H1 (cell line): ENCODE data around the gene ADAMTS16. TPM values are rescaled to one million over a fixed set of nuclear protein-coding genes. Genes with fewer than 3 reads are reported as not detected.
A peak's percentile ranks its signal among the peaks of the same experiment; 100 is the strongest.

Experiments
- CTCF ChIA-PET: fragments of 300-600 bp; sonication (Branson Sonifier 250); formaldehyde crosslinking; loops from one replicate; lab custom pipeline; 2021; ENCODE audit not compliant: partially characterized antibody; lab: Charles Lee
- POLR2A ChIA-PET: fragments of 300-600 bp; sonication (Branson Sonifier 250); formaldehyde crosslinking; loops from one replicate; lab custom pipeline; 2021; ENCODE audit warnings: inconsistent platforms; ENCODE audit not compliant: partially characterized antibody; lab: Charles Lee
- DNase-seq, 2 experiments: peaks; one replicate each; pipeline versions ENCODE4 v3.0.0 to v3.0.0-alpha.2; 2010 to 2022; ENCODE audit warnings: low spot score in 2 of 2, low read depth in 1 of 2, mixed read lengths in 1 of 2
- FAIRE-seq: peaks from 2 replicates; lab custom pipeline; 2011; peaks lifted over from hg19 to GRCh38; lab: Jason Lieb, UNC
- H2AFZ ChIP-seq: 2 replicates; pipeline ENCODE4 v1.8.1; 2012; ENCODE audit warnings: low read length, inconsistent platforms
- H2AK5ac ChIP-seq: 2 replicates; pipeline ENCODE4 v1.6.1; 2013; ENCODE audit warnings: low read depth, low read length
- H2BK120ac ChIP-seq: replicated peaks from 2 replicates; pipeline ENCODE3; 2013; ENCODE audit warnings: low read depth, low read length, inconsistent platforms
- H2BK12ac ChIP-seq: 2 replicates; pipeline ENCODE4 v1.6.1; 2013; ENCODE audit warnings: low read depth, low read length
- H2BK15ac ChIP-seq: 2 replicates; pipeline ENCODE4 v1.6.1; 2013; ENCODE audit warnings: low read length
- H2BK20ac ChIP-seq: 2 replicates; pipeline ENCODE4 v1.6.1; 2013; ENCODE audit warnings: low read length
- H2BK5ac ChIP-seq: 2 replicates; pipeline ENCODE4 v1.6.1; 2013; ENCODE audit warnings: low read depth, low read length
- H3K14ac ChIP-seq: 2 replicates; pipeline ENCODE4 v1.6.1; 2013; ENCODE audit warnings: inconsistent platforms; ENCODE audit not compliant: insufficient read length
- H3K18ac ChIP-seq: 2 replicates; pipeline ENCODE4 v1.6.1; 2013; ENCODE audit warnings: low read length; ENCODE audit errors: extremely low read depth
- H3K23ac ChIP-seq: 2 replicates; pipeline ENCODE4 v1.6.1; 2013; ENCODE audit warnings: inconsistent platforms; ENCODE audit not compliant: insufficient read length
- H3K23me2 ChIP-seq: 2 replicates; pipeline ENCODE4 v1.6.1; 2013; ENCODE audit warnings: low read depth, low read length
- H3K27ac ChIP-seq: 2 replicates; pipeline ENCODE4 v1.6.1; 2011; ENCODE audit warnings: low read depth, low read length, inconsistent platforms
- H3K27me3 ChIP-seq, 4 experiments: replicated peaks in 1 of 4; 1 replicate in 1 of 4; 2 replicates in 3 of 4; pipeline versions ENCODE4 v1.6.1 to v1.8.1; 2011 to 2013; ENCODE audit warnings: low read length in 3 of 4, mild to moderate bottlenecking in 3 of 4, inconsistent platforms in 2 of 4, mixed read lengths in 2 of 4, moderate library complexity in 1 of 4; ENCODE audit not compliant: control insufficient read depth in 3 of 4, insufficient read depth in 3 of 4; ENCODE audit errors: extremely low read depth in 1 of 4
- H3K36me3 ChIP-seq, 4 experiments: 2 replicates each; pipeline versions ENCODE4 v1.6.1 to v1.8.1; 2011 to 2013; ENCODE audit warnings: mild to moderate bottlenecking in 4 of 4, low read length in 3 of 4, moderate library complexity in 2 of 4, control low read depth in 1 of 4, inconsistent platforms in 1 of 4; ENCODE audit not compliant: insufficient read depth in 4 of 4, control insufficient read depth in 2 of 4
- H3K4ac ChIP-seq: replicated peaks from 2 replicates; pipeline ENCODE3; 2013; ENCODE audit warnings: low read length, low read depth, mixed read lengths, inconsistent platforms; ENCODE audit not compliant: insufficient read length
- H3K4me1 ChIP-seq, 4 experiments: replicated peaks in 1 of 4; 1 replicate in 1 of 4; 2 replicates in 3 of 4; pipeline versions ENCODE4 v1.6.1 to v1.8.1; 2011 to 2013; ENCODE audit warnings: low read length in 3 of 4, inconsistent platforms in 2 of 4, mixed read lengths in 1 of 4; ENCODE audit not compliant: insufficient read depth in 4 of 4, control insufficient read depth in 3 of 4
- H3K4me2 ChIP-seq, 2 experiments: 2 replicates each; pipeline versions ENCODE4 v1.6.1 to v1.8.1; 2011 to 2013; ENCODE audit warnings: low read depth in 2 of 2, low read length in 2 of 2, control low read depth in 1 of 2, inconsistent platforms in 1 of 2, mild to moderate bottlenecking in 1 of 2; ENCODE audit not compliant: insufficient read depth in 1 of 2
- H3K4me3 ChIP-seq, 4 experiments: fragments of 200-600, 300-600 bp in 1 of 4; sonication (generic), shearing (Covaris generic), sonication (Bioruptor Twin) in 1 of 4; 2 replicates each; pipeline versions ENCODE4 v1.5.1 to v1.8.1; 2011 to 2016; ENCODE audit warnings: low read length in 4 of 4, low read depth in 3 of 4, control low read depth in 2 of 4, inconsistent platforms in 2 of 4, mild to moderate bottlenecking in 2 of 4, mixed read lengths in 1 of 4, moderate library complexity in 1 of 4; ENCODE audit not compliant: insufficient read depth in 2 of 4; ENCODE audit errors: extremely low read depth in 1 of 4
- H3K56ac ChIP-seq: replicated peaks from 2 replicates; pipeline ENCODE3; 2013; ENCODE audit warnings: low read depth, mild to moderate bottlenecking, mixed read lengths, low read length, inconsistent platforms; ENCODE audit not compliant: insufficient read length
- H3K79me1 ChIP-seq: 2 replicates; pipeline ENCODE4 v1.6.1; 2013; ENCODE audit warnings: low read depth, low read length, control low read depth
- H3K79me2 ChIP-seq, 2 experiments: 2 replicates each; pipeline versions ENCODE4 v1.6.1 to v1.8.1; 2012 to 2013; ENCODE audit warnings: low read length in 2 of 2, mild to moderate bottlenecking in 2 of 2, inconsistent platforms in 1 of 2; ENCODE audit not compliant: insufficient read depth in 2 of 2, control insufficient read depth in 1 of 2
- H3K9ac ChIP-seq, 4 experiments: replicated peaks in 1 of 4; 1 replicate in 1 of 4; 2 replicates in 3 of 4; pipeline versions ENCODE4 v1.6.1 to v1.8.1; 2011 to 2013; ENCODE audit warnings: low read depth in 3 of 4, low read length in 3 of 4, control low read depth in 2 of 4, mild to moderate bottlenecking in 2 of 4, moderate library complexity in 2 of 4, inconsistent platforms in 1 of 4; ENCODE audit errors: extremely low read depth in 1 of 4
- H3K9me3 ChIP-seq, 2 experiments: 2 replicates each; pipeline versions ENCODE4 v1.6.1 to v1.8.1; 2012 to 2013; ENCODE audit warnings: mild to moderate bottlenecking in 2 of 2, moderate library complexity in 2 of 2, control low read depth in 1 of 2, inconsistent platforms in 1 of 2, low read depth in 1 of 2, low read length in 1 of 2, mixed read lengths in 1 of 2; ENCODE audit not compliant: insufficient read depth in 2 of 2
- H4K20me1 ChIP-seq, 2 experiments: replicated peaks in 1 of 2; 2 replicates each; pipeline versions ENCODE3 to v1.8.1; 2011 to 2013; ENCODE audit warnings: inconsistent platforms in 2 of 2, low read length in 2 of 2, mild to moderate bottlenecking in 1 of 2; ENCODE audit not compliant: insufficient read depth in 2 of 2, control insufficient read depth in 1 of 2
- H4K5ac ChIP-seq: 2 replicates; pipeline ENCODE4 v1.6.1; 2013; ENCODE audit warnings: low read length, low read depth, mixed read lengths, inconsistent platforms; ENCODE audit not compliant: insufficient read length
- H4K8ac ChIP-seq: 2 replicates; pipeline ENCODE4 v1.8.0; 2013; ENCODE audit warnings: mild to moderate bottlenecking, moderate library complexity, low read length, inconsistent platforms; ENCODE audit not compliant: insufficient read depth; ENCODE audit errors: extremely low read depth
- H4K91ac ChIP-seq: replicated peaks from 2 replicates; pipeline ENCODE3; 2013; ENCODE audit warnings: low read length, mixed read lengths, inconsistent platforms; ENCODE audit not compliant: insufficient read length
- ATF2 ChIP-seq: IDR thresholded peaks from 2 replicates; pipeline ENCODE4 v1.6.1; 2012; ENCODE audit warnings: low read length, inconsistent platforms
- ATF3 ChIP-seq: IDR thresholded peaks from 2 replicates; pipeline ENCODE4 v1.6.1; 2011; ENCODE audit warnings: low read depth, mild to moderate bottlenecking, low read length; ENCODE audit not compliant: insufficient read depth
- CEBPB ChIP-seq: IDR thresholded peaks from 2 replicates; pipeline ENCODE4 v1.6.1; 2012; ENCODE audit warnings: low read depth, low read length
- HDAC2 ChIP-seq, 2 experiments: fragments of 300-600 bp in 1 of 2; sonication (generic) in 1 of 2; IDR thresholded peaks; 2 replicates each; pipeline ENCODE4 v1.6.1; 2011 to 2012; ENCODE audit warnings: low read depth in 2 of 2, low read length in 2 of 2, mild to moderate bottlenecking in 2 of 2, moderate library complexity in 2 of 2, borderline replicate concordance in 1 of 2, inconsistent platforms in 1 of 2
- MAX ChIP-seq: IDR thresholded peaks from 2 replicates; pipeline ENCODE4 v1.6.1; 2012; ENCODE audit warnings: inconsistent platforms
- NRF1 ChIP-seq: IDR thresholded peaks from 2 replicates; pipeline ENCODE4 v1.6.1; 2011; ENCODE audit warnings: mild to moderate bottlenecking, low read depth, low read length, improper control_type of control experiment
- RBBP5 ChIP-seq: IDR thresholded peaks from 2 replicates; pipeline ENCODE4 v1.7.1; 2012; ENCODE audit warnings: low read depth, mild to moderate bottlenecking, inconsistent platforms, low read length, moderate library complexity, borderline replicate concordance
- RFX5 ChIP-seq: IDR thresholded peaks from 2 replicates; pipeline ENCODE4 v1.6.1; 2011; ENCODE audit warnings: low read depth, low read length, improper control_type of control experiment, borderline replicate concordance
- SIX5 ChIP-seq: IDR thresholded peaks from 2 replicates; pipeline ENCODE4 v1.6.1; 2011; ENCODE audit warnings: mild to moderate bottlenecking, low read depth, low read length
- TAF1 ChIP-seq: IDR thresholded peaks from 2 replicates; pipeline ENCODE4 v1.6.1; 2011; ENCODE audit warnings: mild to moderate bottlenecking, low read depth, low read length
- WGBS, 2 experiments: shearing (Covaris generic) in 1 of 2; methylation state at CpG; one replicate each; pipeline versions ENCODE4 v1.1.6 to v1.1.7; 2013 to 2015; ENCODE audit warnings: low lambda C conversion rate in 2 of 2, mixed read lengths in 2 of 2, inconsistent platforms in 1 of 2, low coverage in 1 of 2, missing lambda C conversion rate in 1 of 2; ENCODE audit not compliant: insufficient replicate concordance in 2 of 2, insufficient coverage in 1 of 2, insufficient read length in 1 of 2; ENCODE audit errors: extremely low coverage in 1 of 2, missing lambda C conversion rate in 1 of 2; 5-methylcytosine and 5-hydroxymethylcytosine counted together
- polyA plus RNA-seq, 7 experiments: library from polyadenylated mRNA; depleted of rRNA in 3 of 7; stranded (reverse) in 5 of 7; unstranded in 2 of 7; fragments of >200 nt in 5 of 7; fragments of 200-250 nt in 2 of 7; gene quantifications; 1 replicate in 5 of 7; 2 replicates in 1 of 7; 4 replicates in 1 of 7; pipeline versions ENCODE4 v1.2.1 to v1.2.3, GENCODE V29; 2011 to 2013; ENCODE audit warnings: missing spikeins in 2 of 7, mixed read lengths in 2 of 7
- total RNA-seq: library from RNA; stranded (reverse); fragmentation: NEBNext Ultra II Directional; extraction: Animal tissue kit (Norgen Biotek cat#: 25700); gene quantifications from 2 replicates; pipeline ENCODE4 v1.2.1, GENCODE V29; 2021

The ADAMTS16 gene
- total and polyA plus RNA-seq, 2 of the 8 experiments (the other 6 are each of a cell fraction or from before 2014, with no cell fraction given) = 3.7 to 16.0 TPM

- no peak overlapping the region for H2BK20ac ChIP-seq
- CTCF ChIA-PET = interaction anchor here (0.9 to 1.4 kb wide), 4 partner anchors 10 to 284 kb away, joined by 3 to 4 read pairs (median 4); no protein-coding TSS in a partner anchor
- WGBS, 2 experiments = 93% methylated on average over 5 of the region's 5 CpGs; no CpG with 5 or more reads in 1 of the 2 experiments
- TF ChIP-seq MAX (no peak), CEBPB (no peak), ATF3 (no peak), ATF2 (no peak), TAF1 (no peak), NRF1 (no peak), RFX5 (no peak), SIX5 (no peak), HDAC2 (IDR thresholded peaks at IDR 0.05; ENCODE audit: borderline replicate concordance in 1 of 2, low read depth in 2 of 2, low read length in 2 of 2) (no peak), RBBP5 (no peak)
These were observed 24.0 kb downstream of the ADAMTS16 start for GRCh38 chr5:5164163-5164562.

More at GRCh38 chr5:5164163-5164562, 24.0 kb downstream of the ADAMTS16 start:
- H3K23me2 ChIP-seq = no peaks in the 10 kb centered on the region
- H3K9me3 ChIP-seq = no peaks in the 10 kb centered on the region
- no peak overlapping the region for H3K56ac ChIP-seq
- no peak for FAIRE-seq
- no peak overlapping the region for H3K14ac ChIP-seq
- H2BK12ac ChIP-seq = peak overlapping the region; percentile 62; the same call in 1 of the 2 replicates
- no peaks in the 10 kb centered on the region; a peak in 1 of 4 replicates for H3K79me2 ChIP-seq
- no peak overlapping the region for H2BK120ac ChIP-seq
- POLR2A ChIA-PET = interaction anchor here (0.7 to 3.4 kb wide), 2 partner anchors 13 to 18 kb away, joined by 3 to 25 read pairs; no protein-coding TSS in a partner anchor
- no peak overlapping the region for H3K27ac ChIP-seq
- 0 out of 2 replicates have a peak overlapping the region, but pooled peaks have one; percentile 40 for H2BK15ac ChIP-seq
- H3K79me1 ChIP-seq = no peaks in the 10 kb centered on the region
- no peak overlapping the region for H3K4me2 ChIP-seq
- no peaks in the 10 kb centered on the region for H3K27me3 ChIP-seq
- H2BK5ac ChIP-seq = 0 out of 2 replicates have a peak overlapping the region, but pooled peaks have one; percentile 21
- H4K5ac ChIP-seq = no peak overlapping the region
- H2AFZ ChIP-seq = no peak overlapping the region
- DNase-seq = no peak
- no peak overlapping the region for H3K18ac ChIP-seq
- H4K8ac ChIP-seq = no peak overlapping the region
- H3K9ac ChIP-seq = no peak overlapping the region
- H4K20me1 ChIP-seq = no peaks in the 10 kb centered on the region
- H3K4me1 ChIP-seq = peaks cover 0 to 2% (median 0%) of the 10 kb centered on the region in 4 experiments; a peak in 1 of 7 replicates
- H2AK5ac ChIP-seq = no peak overlapping the region
- no peak overlapping the region for H3K4me3 ChIP-seq
- no peaks in the 10 kb centered on the region for H3K36me3 ChIP-seq
- no peak overlapping the region for H3K4ac ChIP-seq
- H4K91ac ChIP-seq = no peak overlapping the region
- H3K23ac ChIP-seq = no peak overlapping the region
